SIG-M5 treated with dmso at 0.1 percent for 504 hours (cell line): ENCODE results near the gene ALAD.
A peak's percentile ranks its signal among the peaks of the same experiment; 100 is the strongest.
"Not testable (repeated sequence)": the region's sequence is repeated elsewhere in the genome, so short reads cannot be mapped to it uniquely, and the experiment has no call there.

Source experiments
- DNase-seq: peaks from one replicate; lab custom pipeline; 2025; ENCODE audit not compliant: unreplicated experiment; lab: John Stamatoyannopoulos, UW

ALAD gene

GRCh38 chr9:113401027-113401792 is at the start of gene ALAD:
Gene ALAD, minus strand, starts transcription at chr9:113401284. Its CDS starts 7,725 bp downstream, at chr9:113393559.
- peak; percentile 95 for DNase-seq

- DNase-seq: no peak
These were observed 48.3 kb upstream of the ALAD start for GRCh38 chr9:113449376-113449775.

DNA sequence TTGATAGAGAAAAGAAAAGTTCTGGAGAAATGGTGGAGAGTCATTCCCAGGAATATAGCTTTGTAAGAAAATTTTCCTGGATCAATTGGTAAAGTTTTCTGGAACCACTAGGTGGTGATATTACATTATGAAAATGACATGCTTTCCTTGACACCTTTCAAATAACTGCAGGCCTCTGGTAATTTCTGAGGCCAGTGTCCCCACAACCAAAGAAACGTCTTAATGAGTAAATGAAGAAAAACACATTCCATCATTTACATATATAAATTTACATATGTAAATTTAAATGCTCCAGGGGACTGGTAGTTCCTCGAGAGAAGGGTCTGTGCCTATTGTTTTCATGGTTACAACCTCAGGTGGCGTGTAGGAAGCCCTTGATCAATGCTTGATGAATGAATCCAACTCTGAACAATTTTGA is 45.2 kb upstream of the ALAD start:
- peak; percentile 27 for DNase-seq

- DNase-seq: no peak
These were observed 43.7 kb upstream of the ALAD start for GRCh38 chr9:113444736-113445135.

GRCh38 chr9:113437716-113438115 is 36.6 kb upstream of the ALAD start:
- not testable (repeated sequence) for DNase-seq

GRCh38 chr9:113436728-113437515 is 35.8 kb upstream of the ALAD start:
- no peak for DNase-seq

GRCh38 chr9:113431191-113431590 is 30.1 kb upstream of the ALAD start:
- DNase-seq: no peak

DNA sequence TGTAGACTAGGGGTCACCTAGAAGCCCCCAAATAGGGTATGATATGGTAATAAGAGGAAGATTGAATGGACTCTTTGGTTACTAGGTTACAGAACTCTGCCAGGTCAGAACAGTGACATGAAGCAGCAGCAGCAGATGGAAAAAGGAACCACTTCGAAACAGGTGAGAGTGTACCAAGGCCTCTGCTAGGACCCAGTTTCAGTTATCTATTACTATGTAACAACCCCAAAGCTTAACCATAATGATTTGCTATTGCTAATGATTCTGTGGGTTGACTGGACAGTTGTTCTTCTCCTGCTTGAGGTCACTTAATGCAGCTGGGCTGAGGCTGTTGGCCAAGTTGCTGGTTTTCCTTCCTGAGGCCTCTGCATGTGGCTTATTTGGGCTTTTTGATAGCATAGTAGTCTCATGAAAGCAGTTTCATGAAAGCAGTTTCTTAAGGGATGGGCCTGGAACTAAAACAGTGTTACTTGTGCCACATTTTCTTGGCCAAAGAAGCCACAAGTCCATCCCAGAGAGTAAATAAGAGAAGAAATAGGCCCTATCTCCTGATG is 27.1 kb upstream of the ALAD start:
- no peak for DNase-seq

GRCh38 chr9:113427629-113428028 is 26.5 kb upstream of the ALAD start:
- no peak for DNase-seq

DNA sequence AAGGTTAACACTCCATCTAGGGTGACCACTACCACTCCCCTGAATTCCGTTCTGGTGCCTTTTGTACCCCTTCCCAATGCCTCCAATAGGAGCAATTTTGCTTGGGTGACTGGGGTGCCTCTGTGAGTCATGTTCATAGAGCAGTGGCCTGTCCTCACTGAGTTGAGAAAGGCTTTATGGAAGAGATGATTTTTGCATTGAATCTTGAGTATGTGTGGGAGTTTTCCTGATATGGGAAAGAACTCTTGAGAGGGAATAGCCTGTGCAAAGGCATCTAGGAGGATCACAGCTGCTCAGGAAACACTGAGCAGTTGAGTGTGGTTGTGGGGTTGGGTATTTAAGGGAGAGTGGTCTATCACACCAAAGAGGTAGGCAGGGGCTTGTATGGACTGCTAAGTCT is 25.6 kb upstream of the ALAD start:
- no peak for DNase-seq

- DNase-seq: no peak
These were observed 24.0 kb upstream of the ALAD start for GRCh38 chr9:113425072-113425471.

DNA sequence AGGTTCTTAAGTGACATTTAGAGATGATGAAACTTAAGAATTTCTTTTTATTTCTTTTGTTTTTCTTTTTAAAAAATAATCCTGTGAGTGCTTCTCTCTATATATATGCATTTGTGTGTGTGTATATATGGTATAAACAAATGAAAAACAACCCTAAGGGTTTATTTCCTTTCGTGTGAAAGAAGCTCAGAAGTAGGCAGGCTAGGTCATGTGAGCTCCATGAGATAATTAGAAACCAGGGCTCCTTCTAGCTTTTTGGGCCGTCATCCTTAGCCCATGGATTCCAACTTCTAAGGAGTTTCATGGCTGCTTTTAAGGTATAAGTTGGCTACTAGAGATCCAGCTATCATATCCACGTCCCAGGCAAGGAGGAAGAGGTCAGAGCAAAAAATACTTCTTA is 20.6 kb upstream of the ALAD start:
- no peak for DNase-seq

DNA sequence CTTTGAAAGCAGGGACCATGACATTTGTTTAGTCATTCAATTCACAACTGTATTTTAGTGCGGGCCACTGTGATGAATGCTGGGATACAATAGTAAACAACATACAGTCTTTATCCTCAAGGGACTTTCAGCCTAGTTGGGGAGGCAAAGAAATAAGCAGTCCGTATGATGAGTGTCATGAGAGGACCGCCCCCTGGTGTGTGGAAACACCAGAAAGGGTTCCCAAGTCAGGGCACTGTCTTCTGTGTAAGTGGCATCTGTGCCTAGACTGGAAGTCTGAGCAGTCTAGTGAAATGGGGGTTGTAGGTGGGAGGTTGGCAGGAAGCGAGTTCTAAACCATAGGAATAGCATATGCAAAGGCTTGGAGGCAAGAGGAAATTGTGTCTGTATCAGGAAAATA is 16.3 kb upstream of the ALAD start:
- DNase-seq: no peak

- peak; percentile 55 for DNase-seq
These were observed 15.2 kb upstream of the ALAD start for GRCh38 chr9:113416149-113416721.

GRCh38 chr9:113410207-113410864 is 9.3 kb upstream of the ALAD start, which contains the start of the genes C9orf43 and POLE3:
Gene C9orf43, plus strand, starts transcription at chr9:113410747. Its CDS starts 2,747 bp downstream, at chr9:113413494.
Gene POLE3, minus strand, starts transcription at chr9:113410675. Its CDS starts 382 bp downstream, at chr9:113410293.
- DNase-seq: peak; percentile 94

DNA sequence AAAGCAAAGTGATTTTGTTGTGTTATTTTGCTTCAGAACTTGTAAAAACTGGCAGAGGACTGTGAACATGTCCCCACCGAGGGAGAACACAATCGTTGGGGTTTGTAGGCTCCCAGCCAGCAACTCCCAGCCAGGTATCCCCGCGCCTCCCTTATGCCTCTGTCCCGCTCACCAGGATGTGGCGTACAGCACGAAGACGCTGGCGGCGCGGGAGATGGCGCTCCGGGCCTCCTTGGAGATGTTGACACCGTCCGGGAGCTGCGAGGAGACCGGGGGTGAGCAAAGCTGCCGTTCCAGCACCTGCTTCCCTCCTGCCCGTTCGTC is 8.8 kb upstream of the ALAD start:
- no peak for DNase-seq

DNA sequence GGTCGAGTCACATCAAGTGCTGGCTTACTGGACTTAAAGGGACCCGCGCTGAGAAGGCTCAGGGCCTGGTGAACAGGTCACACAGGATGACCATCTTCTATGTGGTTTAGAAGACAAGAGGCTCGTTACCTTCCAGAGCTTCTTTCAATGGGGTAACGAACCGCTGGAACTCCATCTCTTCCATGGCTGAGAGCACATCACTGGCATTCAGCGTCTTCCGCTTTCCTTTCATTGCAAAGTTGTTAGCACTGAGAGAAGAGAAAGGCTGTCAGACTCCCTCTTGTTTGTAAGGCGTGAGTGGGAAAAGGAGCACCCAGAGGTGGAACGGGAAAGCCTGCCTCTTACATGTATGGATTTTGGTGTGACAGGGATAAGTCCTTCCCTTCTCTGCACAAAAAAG is 8.4 kb upstream of the ALAD start:
- peak; percentile 15 for DNase-seq

DNA sequence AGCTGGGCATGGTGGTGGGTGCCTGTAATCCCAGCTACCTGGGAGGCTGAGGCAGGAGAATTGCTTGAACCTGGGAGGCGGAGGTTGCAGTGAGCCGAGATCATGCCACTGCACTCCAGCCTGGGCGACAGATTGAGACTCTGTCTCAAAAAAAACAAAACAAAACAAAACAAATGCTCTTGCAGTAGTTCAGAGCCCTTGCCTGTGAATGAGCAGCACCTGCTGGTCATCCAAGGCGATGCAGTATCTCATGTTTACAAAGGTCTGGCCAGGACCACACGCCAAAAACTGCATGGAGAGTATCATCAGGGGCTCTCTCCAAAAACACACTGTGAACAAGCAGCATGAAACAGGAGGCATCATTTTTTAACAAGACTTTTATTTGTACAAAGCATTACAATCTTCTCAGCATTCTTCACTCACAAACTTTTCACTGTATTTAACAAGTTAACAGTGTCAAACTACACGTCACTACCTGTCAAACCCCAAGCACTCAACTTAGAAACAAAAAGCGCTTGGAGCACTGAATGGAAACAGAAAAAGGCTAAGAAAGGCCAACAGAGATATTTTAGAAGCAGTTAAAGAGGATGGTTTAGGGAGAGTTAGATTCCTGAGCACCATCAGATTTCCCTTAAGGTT is 5.9 kb upstream of the ALAD start:
- DNase-seq: peak; percentile 77

GRCh38 chr9:113406353-113406752 is 5.3 kb upstream of the ALAD start:
- not testable (repeated sequence) for DNase-seq

DNA sequence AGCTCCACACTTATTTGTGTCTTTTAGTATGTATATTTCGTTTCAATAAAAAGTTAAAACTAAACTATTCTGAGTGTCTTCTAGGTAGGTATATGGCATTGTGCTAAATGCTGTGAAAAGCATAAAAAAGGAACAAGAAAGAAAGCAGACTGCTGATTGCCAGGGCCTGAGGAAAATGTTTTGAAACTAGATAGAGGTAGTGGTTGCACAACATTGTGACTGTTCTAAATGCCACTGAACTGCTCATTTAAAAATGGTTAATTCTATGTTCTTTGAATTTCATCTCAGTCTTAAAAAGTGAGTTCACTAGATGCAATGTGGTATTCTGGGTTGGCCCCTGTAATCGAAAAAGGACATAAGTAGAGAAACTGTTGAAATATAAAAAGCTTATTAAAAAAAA is 2.6 kb upstream of the ALAD start:
- DNase-seq: peak; percentile 92
